Measurements from ENCODE around the gene SHF. TPM values are rescaled to one million over a fixed set of nuclear protein-coding genes. Genes with fewer than 3 reads are reported as not detected.

Gene SHF
- total and polyA plus RNA-seq, 2 of the 4 experiments (the other 2 are of a cell fraction) = 1.8 to 3.5 TPM

DNA sequence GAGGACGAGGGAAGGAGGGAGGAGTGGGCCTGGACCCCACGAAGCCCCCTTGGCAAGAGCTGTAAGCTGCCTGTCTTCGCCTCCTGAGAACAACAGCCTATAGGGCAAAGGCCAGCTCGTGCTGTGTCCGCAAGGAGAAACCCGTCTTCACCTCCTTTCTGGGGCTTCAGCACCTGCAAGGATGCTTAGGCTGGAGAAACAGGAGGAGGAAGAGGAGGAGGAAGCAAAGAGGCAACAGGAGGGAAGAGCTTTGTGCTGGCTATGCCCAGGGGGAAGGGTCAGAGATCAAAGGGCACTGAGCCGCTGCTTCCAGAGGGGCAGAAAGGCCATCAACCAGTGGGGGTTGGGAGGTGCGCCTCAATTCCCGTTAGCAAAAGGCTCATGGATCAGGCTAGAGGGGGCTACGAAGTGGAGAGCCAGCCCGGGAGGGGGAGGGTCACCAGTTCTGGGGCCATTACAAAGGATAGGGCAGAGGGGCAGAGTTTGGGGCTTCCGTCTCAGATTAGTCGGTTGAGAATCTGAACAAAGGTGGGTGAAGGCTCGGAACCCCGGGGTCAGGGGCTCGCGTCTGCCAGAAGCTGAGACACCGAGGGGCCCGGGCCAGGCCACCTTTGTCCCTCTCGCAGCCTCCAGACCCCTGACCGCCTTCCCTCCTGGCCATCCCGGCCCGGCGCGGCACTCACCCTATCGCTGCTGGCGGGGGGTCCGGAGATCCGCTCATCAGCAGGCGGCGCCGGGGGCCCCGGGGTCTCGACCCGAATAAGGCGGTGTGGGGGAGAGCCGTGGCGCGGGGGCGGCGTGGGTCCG lies 792 bp downstream of the SHF start:
- H3K4me1 ChIP-seq (ENCODE audit: control insufficient read depth, insufficient read depth, low read length) = peaks cover 8% of the 10 kb centered on the region
- DNase-seq (no peak), ATAC-seq (ENCODE audit: low read depth) (peak; percentile 16)
- no peak overlapping the region for H3K14ac ChIP-seq (replicated peaks; ENCODE audit: low read depth, low read length)
- H3K9me3 ChIP-seq (ENCODE audit: control insufficient read depth, insufficient read depth, low read length) = no peaks in the 10 kb centered on the region
- H4K8ac ChIP-seq (ENCODE audit: low read depth in 2 of 2, low read length in 2 of 2) = no peak overlapping the region
- whole genome bisulfite sequencing, 2 experiments (ENCODE audit: extremely low coverage in 2 of 2, insufficient read length in 1 of 2) = 11% methylated on average over 10 of the region's 42 CpGs; no CpG with 5 or more reads in 1 of the 2 experiments
- no peak overlapping the region for H3K23ac ChIP-seq (ENCODE audit: low read depth, low read length)
- peak overlapping the region; percentile 30 for H3K4ac ChIP-seq (ENCODE audit: low read depth, low read length)
- no peak overlapping the region; the same call in 1 of the 2 replicates for H3K18ac ChIP-seq (ENCODE audit: low read depth, low read length)
- peak overlapping the region; percentile 68 for H3K4me3 ChIP-seq (ENCODE audit: insufficient read depth, low read depth, low read length)
- H2AFZ ChIP-seq (replicated peaks; ENCODE audit: low read length, poor library complexity) = peak overlapping the region; percentile 64
- H3K27ac ChIP-seq (ENCODE audit: insufficient read depth, low read length) = no peak overlapping the region
- ChIA-PET CTCF (no interaction called here), POLR2A (ENCODE audit: unreplicated experiment) (interaction anchor here (0.7 kb wide), 1 partner anchor 475 kb away, joined by 4 read pairs; the partner anchor contains the start of gene B2M)
- no peaks in the 10 kb centered on the region for H3K79me1 ChIP-seq (ENCODE audit: low read depth in 1 of 2, low read length in 2 of 2)
- H3K56ac ChIP-seq (ENCODE audit: extremely low read depth, insufficient read depth, low read length) = no peak overlapping the region
- H3K9ac ChIP-seq (ENCODE audit: low read depth, low read length) = peak overlapping the region; percentile 43; the same call in 1 of the 2 replicates
- H2AK5ac ChIP-seq (ENCODE audit: low read depth, low read length) = 0 out of 2 replicates have a peak overlapping the region, but pooled peaks have one; percentile 24
- H4K5ac ChIP-seq (ENCODE audit: low read depth, low read length) = no peak overlapping the region; the same call in 1 of the 2 replicates
- no TSS peak for BruUV-seq (replicated peaks)
- no peak overlapping the region for H2BK20ac ChIP-seq (ENCODE audit: low read depth, low read length)
- H3K9me1 ChIP-seq (ENCODE audit: insufficient read depth, low read length) = peaks cover 12% of the 10 kb centered on the region; the same call in 1 of the 2 replicates
- peak overlapping the region; percentile 33 for H2AK9ac ChIP-seq (replicated peaks; ENCODE audit: low read depth, low read length, poor library complexity)
- peaks cover 10% of the 10 kb centered on the region for H3K27me3 ChIP-seq (ENCODE audit: control insufficient read depth, insufficient read depth, low read length)
- intact Hi-C loops (cut with micrococcal nuclease) = no loop called here
- no peak overlapping the region for H2BK15ac ChIP-seq (ENCODE audit: low read depth, low read length)
- H3K36me3 ChIP-seq (ENCODE audit: control insufficient read depth, insufficient read depth, low read length) = no peaks in the 10 kb centered on the region
- H2BK5ac ChIP-seq (ENCODE audit: low read depth, low read length, poor library complexity, severe bottlenecking) = no peak overlapping the region
- H4K20me1 ChIP-seq (ENCODE audit: insufficient read depth, low read length) = no peaks in the 10 kb centered on the region
- in situ Hi-C loops (cut with MboI; ENCODE audit: low sequenced_read_pairs) = loop anchor here (25.0 kb wide), 1 partner anchor 425 kb away; no protein-coding TSS in a partner anchor
- H3K4me2 ChIP-seq (ENCODE audit: low read depth, low read length) = peak overlapping the region; percentile 84
- dilution Hi-C loops (cut with HindIII; ENCODE audit: low sequenced_read_pairs, unreplicated experiment) = no loop called here
- no peak overlapping the region for H2BK120ac ChIP-seq (ENCODE audit: low read depth, low read length)
- no peak overlapping the region for H4K91ac ChIP-seq (ENCODE audit: insufficient read depth, low read depth, low read length)
- no peak for TF ChIP-seq SMC3 (IDR thresholded peaks at IDR 0.05; ENCODE audit: low read depth, low read length)
- no peak for TF ChIP-seq CEBPB (IDR thresholded peaks at IDR 0.05; ENCODE audit: low read depth, low read length)
- TF ChIP-seq NFE2L2 (IDR thresholded peaks at IDR 0.05; ENCODE audit: low read depth, low read length) = no peak
- no peak for TF ChIP-seq MAZ (IDR thresholded peaks at IDR 0.05; ENCODE audit: borderline replicate concordance, low read depth, low read length)
- TF ChIP-seq CTCF (conservative IDR thresholded peaks at IDR 0.05; ENCODE audit: low read depth, low read length) = no peak
- no peak for TF ChIP-seq RAD21 (IDR thresholded peaks at IDR 0.05; ENCODE audit: low read length)
- TF ChIP-seq FOS (IDR thresholded peaks at IDR 0.05; ENCODE audit: low read depth, low read length) = no peak
- TF ChIP-seq RFX5 (IDR thresholded peaks at IDR 0.05; ENCODE audit: low read depth, low read length) = no peak
- no peak for TF ChIP-seq ELK1 (IDR thresholded peaks at IDR 0.05; ENCODE audit: borderline replicate concordance, low read depth, low read length)
- TF ChIP-seq CHD1 (IDR thresholded peaks at IDR 0.05; ENCODE audit: low read depth, low read length) = no peak
- TF ChIP-seq POLR2A (IDR thresholded peaks at IDR 0.05; ENCODE audit: low read depth, low read length) = no peak
- TF ChIP-seq MAFK (IDR thresholded peaks at IDR 0.05; ENCODE audit: low read depth, low read length) = no peak
- no peak for TF ChIP-seq BHLHE40 (IDR thresholded peaks at IDR 0.05; ENCODE audit: low read depth, low read length)
- no peak for TF ChIP-seq USF2 (IDR thresholded peaks at IDR 0.05; ENCODE audit: low read depth, low read length)
